ENCODE data around the gene RNF141. TPM values are rescaled to one million over a fixed set of nuclear protein-coding genes. Genes with fewer than 3 reads are reported as not detected.

The RNF141 gene
- total RNA-seq, 3 donors from 2014 or later: 16.3 to 20.7 (median 18.4) TPM

GRCh38 chr11:10503221-10503620 is 37.8 kb downstream of the RNF141 start:
- H3K27me3 Mint-ChIP-seq (ENCODE audit: low read depth): no peaks in the 10 kb centered on the region
- ATAC-seq (no peak), DNase-seq (no peak)
- peaks cover 4% of the 10 kb centered on the region for H3K4me1 Mint-ChIP-seq (ENCODE audit: low read depth)
- H3K4me3 Mint-ChIP-seq: no peak overlapping the region
- H3K36me3 Mint-ChIP-seq (ENCODE audit: insufficient read depth): peaks cover 22% of the 10 kb centered on the region
- no peaks in the 10 kb centered on the region for H3K9me3 Mint-ChIP-seq

- peaks cover 26% of the 10 kb centered on the region for H3K36me3 Mint-ChIP-seq (ENCODE audit: insufficient read depth)
- ATAC-seq (no peak), DNase-seq (no peak)
- no peaks in the 10 kb centered on the region for H3K9me3 Mint-ChIP-seq
- no peaks in the 10 kb centered on the region for H3K27me3 Mint-ChIP-seq (ENCODE audit: low read depth)
- no peak overlapping the region for H3K4me3 Mint-ChIP-seq
- H3K4me1 Mint-ChIP-seq (ENCODE audit: low read depth): peaks cover 4% of the 10 kb centered on the region
These were observed 38.2 kb downstream of the RNF141 start for GRCh38 chr11:10502770-10503169.

GRCh38 chr11:10502065-10502680 is 38.8 kb downstream of the RNF141 start:
- no peak overlapping the region for H3K4me3 Mint-ChIP-seq
- no peaks in the 10 kb centered on the region for H3K9me3 Mint-ChIP-seq
- no peaks in the 10 kb centered on the region for H3K27me3 Mint-ChIP-seq (ENCODE audit: low read depth)
- peaks cover 30% of the 10 kb centered on the region for H3K36me3 Mint-ChIP-seq (ENCODE audit: insufficient read depth)
- peaks cover 4% of the 10 kb centered on the region for H3K4me1 Mint-ChIP-seq (ENCODE audit: low read depth)
- DNase-seq (no peak), ATAC-seq (no peak)

- Mint-ChIP-seq H3K27me3 (ENCODE audit: low read depth) (no peaks in the 10 kb centered on the region), H3K4me3 (no peak overlapping the region), H3K36me3 (ENCODE audit: insufficient read depth) (peaks cover 37% of the 10 kb centered on the region), H3K4me1 (ENCODE audit: low read depth) (peaks cover 4% of the 10 kb centered on the region), H3K9me3 (no peaks in the 10 kb centered on the region)
- DNase-seq: no peak
- no peak for ATAC-seq
These were observed 40.0 kb downstream of the RNF141 start for GRCh38 chr11:10500757-10501684.

- H3K27me3 Mint-ChIP-seq (ENCODE audit: low read depth): no peaks in the 10 kb centered on the region
- ATAC-seq (no peak), DNase-seq (no peak)
- peaks cover 37% of the 10 kb centered on the region for H3K36me3 Mint-ChIP-seq (ENCODE audit: insufficient read depth)
- H3K4me3 Mint-ChIP-seq: no peak overlapping the region
- H3K4me1 Mint-ChIP-seq (ENCODE audit: low read depth): peaks cover 4% of the 10 kb centered on the region
- no peaks in the 10 kb centered on the region for H3K9me3 Mint-ChIP-seq
These were observed 40.9 kb downstream of the RNF141 start for GRCh38 chr11:10499874-10500601.

- no peak overlapping the region for H3K4me3 Mint-ChIP-seq
- no peak for ATAC-seq
- H3K9me3 Mint-ChIP-seq: no peaks in the 10 kb centered on the region
- H3K4me1 Mint-ChIP-seq (ENCODE audit: low read depth): peaks cover 4% of the 10 kb centered on the region
- H3K36me3 Mint-ChIP-seq (ENCODE audit: insufficient read depth): peaks cover 34% of the 10 kb centered on the region
- no peak for DNase-seq
- no peaks in the 10 kb centered on the region for H3K27me3 Mint-ChIP-seq (ENCODE audit: low read depth)
These were observed 41.5 kb downstream of the RNF141 start for GRCh38 chr11:10499452-10499851.

GRCh38 chr11:10498426-10499250 is 42.3 kb downstream of the RNF141 start:
- peaks cover 38% of the 10 kb centered on the region for H3K36me3 Mint-ChIP-seq (ENCODE audit: insufficient read depth)
- no peaks in the 10 kb centered on the region for H3K27me3 Mint-ChIP-seq (ENCODE audit: low read depth)
- DNase-seq (no peak), ATAC-seq (no peak)
- no peak overlapping the region for H3K4me3 Mint-ChIP-seq
- H3K9me3 Mint-ChIP-seq: no peaks in the 10 kb centered on the region
- H3K4me1 Mint-ChIP-seq (ENCODE audit: low read depth): peaks cover 3% of the 10 kb centered on the region

- Mint-ChIP-seq H3K4me3 (no peak overlapping the region), H3K36me3 (ENCODE audit: insufficient read depth) (peaks cover 37% of the 10 kb centered on the region), H3K4me1 (ENCODE audit: low read depth) (peaks cover under 1% of the 10 kb centered on the region), H3K27me3 (ENCODE audit: low read depth) (no peaks in the 10 kb centered on the region), H3K9me3 (no peaks in the 10 kb centered on the region)
- no peak for DNase-seq
- no peak for ATAC-seq
These were observed 43.0 kb downstream of the RNF141 start for GRCh38 chr11:10498022-10498400.

DNA sequence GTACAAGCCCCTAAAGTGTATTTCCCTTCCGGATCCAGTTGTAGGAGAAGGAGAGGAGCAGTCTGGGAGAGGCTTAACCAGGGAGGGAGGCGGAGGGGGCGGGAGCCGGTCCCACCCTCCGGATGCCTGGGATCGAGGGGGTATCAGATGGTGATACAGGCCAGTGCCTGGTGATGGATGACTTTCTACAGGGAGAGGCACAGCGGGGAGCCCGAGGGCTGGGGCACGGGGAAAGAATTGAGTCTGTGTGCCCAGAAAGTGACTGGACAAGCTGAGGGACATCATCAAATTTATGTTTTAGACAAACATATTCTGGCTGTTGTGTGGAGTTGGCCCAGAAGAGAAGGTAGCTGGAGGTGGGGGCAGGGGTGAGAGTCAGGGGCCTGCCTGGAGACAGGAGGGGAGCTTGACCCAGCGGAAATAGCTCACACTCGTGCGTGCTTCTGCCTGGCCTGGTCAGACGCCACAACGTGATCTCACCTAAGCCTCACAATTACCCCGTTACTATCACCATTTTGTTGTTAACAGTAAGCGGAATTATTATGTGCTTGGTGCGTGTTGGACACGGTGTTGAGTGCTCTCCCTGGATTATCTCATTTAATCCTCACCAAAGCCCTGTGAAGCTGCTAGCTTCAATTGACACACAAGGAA is 43.5 kb downstream of the RNF141 start:
- no peak overlapping the region for H3K4me3 Mint-ChIP-seq
- ATAC-seq (no peak), DNase-seq (no peak)
- H3K27me3 Mint-ChIP-seq (ENCODE audit: low read depth): no peaks in the 10 kb centered on the region
- peaks cover 36% of the 10 kb centered on the region for H3K36me3 Mint-ChIP-seq (ENCODE audit: insufficient read depth)
- H3K9me3 Mint-ChIP-seq: no peaks in the 10 kb centered on the region
- no peaks in the 10 kb centered on the region for H3K4me1 Mint-ChIP-seq (ENCODE audit: low read depth)

DNA sequence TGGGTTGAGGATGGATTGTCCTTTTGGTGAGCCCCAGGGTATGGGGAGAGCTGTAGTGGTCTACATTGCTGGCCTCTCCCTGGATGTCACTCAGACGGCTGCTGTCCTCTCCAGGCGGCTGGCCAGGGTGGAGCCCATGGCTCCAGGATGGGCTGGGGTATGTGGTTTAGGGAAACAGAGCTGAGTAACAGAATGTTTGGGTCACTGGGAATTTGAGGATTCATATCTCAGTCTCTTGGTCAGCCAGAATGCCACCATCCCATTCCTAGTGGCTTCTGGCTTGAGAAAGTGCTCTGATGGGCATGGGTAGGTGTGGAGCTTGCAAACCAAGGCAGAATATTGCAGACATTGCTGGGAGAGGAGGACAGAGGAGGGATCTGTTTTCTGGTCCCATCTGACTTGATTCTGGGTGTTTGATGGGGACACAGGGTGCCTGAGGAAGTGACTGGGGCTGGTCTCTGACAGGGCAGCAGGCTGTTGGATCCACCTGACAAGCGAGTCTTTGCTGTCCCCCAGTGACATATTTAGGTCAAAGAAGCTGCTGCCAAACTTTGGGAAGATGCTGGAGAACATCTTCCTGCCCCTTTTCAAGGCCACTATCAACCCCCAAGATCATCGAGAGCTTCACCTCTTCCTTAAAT is 44.6 kb downstream of the RNF141 start:
- Mint-ChIP-seq H3K9me3 (no peaks in the 10 kb centered on the region), H3K4me1 (ENCODE audit: low read depth) (no peaks in the 10 kb centered on the region), H3K4me3 (no peak overlapping the region), H3K27me3 (ENCODE audit: low read depth) (no peaks in the 10 kb centered on the region), H3K36me3 (ENCODE audit: insufficient read depth) (peaks cover 39% of the 10 kb centered on the region)
- DNase-seq (no peak), ATAC-seq (no peak)

- no peaks in the 10 kb centered on the region for H3K9me3 Mint-ChIP-seq
- H3K4me1 Mint-ChIP-seq (ENCODE audit: low read depth): no peaks in the 10 kb centered on the region
- ATAC-seq: no peak
- no peak overlapping the region for H3K4me3 Mint-ChIP-seq
- no peaks in the 10 kb centered on the region for H3K27me3 Mint-ChIP-seq (ENCODE audit: low read depth)
- H3K36me3 Mint-ChIP-seq (ENCODE audit: insufficient read depth): peaks cover 37% of the 10 kb centered on the region
- no peak for DNase-seq
These were observed 45.6 kb downstream of the RNF141 start for GRCh38 chr11:10495464-10495786.

- Mint-ChIP-seq H3K27me3 (ENCODE audit: low read depth) (no peaks in the 10 kb centered on the region), H3K9me3 (no peaks in the 10 kb centered on the region), H3K36me3 (ENCODE audit: insufficient read depth) (peaks cover 32% of the 10 kb centered on the region), H3K4me1 (ENCODE audit: low read depth) (peaks cover 2% of the 10 kb centered on the region), H3K4me3 (no peak overlapping the region)
- no peak for ATAC-seq
- no peak for DNase-seq
These were observed 46.1 kb downstream of the RNF141 start for GRCh38 chr11:10494636-10495463.

Measured in activated T-cell treated with anti-CD3 and anti-CD28 coated beads, Interleukin-2, amount 50 U/mL, for 4 hours (primary cell).